ENCODE data around the gene GNS. TPM values are rescaled to one million over a fixed set of nuclear protein-coding genes. Genes with fewer than 3 reads are reported as not detected.
"Not testable (repeated sequence)": the region's sequence is repeated elsewhere in the genome, so short reads cannot be mapped to it uniquely, and the experiment has no call there.

The GNS gene
- total RNA-seq, 1 donor from 2014 or later, result 188 TPM

GRCh38 chr12:64695550-64695949 lies 63.7 kb downstream of the GNS start:
- Histone ChIP-seq H3K4me3 (no peak overlapping the region), H3K4me1 (peaks cover 22% of the 10 kb centered on the region), H3K27me3 (no peaks in the 10 kb centered on the region), H3K27ac (no peak overlapping the region), H3K36me3 (peaks cover 26% of the 10 kb centered on the region), H3K9me3 (no peaks in the 10 kb centered on the region)
- no peak for ATAC-seq
- intact Hi-C loops (cut with DNase I), result loop anchor here (5.0 kb wide), 1 partner anchor 143 kb away; no protein-coding TSS in a partner anchor
- DNase-seq, result no peak
- no peak for TF ChIP-seq CTCF (IDR thresholded peaks at IDR 0.05)

GRCh38 chr12:64694130-64695040 lies 64.8 kb downstream of the GNS start:
- H3K36me3 ChIP-seq, result peaks cover 26% of the 10 kb centered on the region
- no peak overlapping the region for H3K4me3 ChIP-seq
- ATAC-seq (no peak), DNase-seq (no peak)
- no peaks in the 10 kb centered on the region for H3K9me3 ChIP-seq
- no peaks in the 10 kb centered on the region for H3K27me3 ChIP-seq
- TF ChIP-seq CTCF (IDR thresholded peaks at IDR 0.05), result no peak
- H3K4me1 ChIP-seq, result peaks cover 22% of the 10 kb centered on the region
- H3K27ac ChIP-seq, result no peak overlapping the region
- intact Hi-C loops (cut with DNase I), result loop anchor here (5.0 kb wide), 1 partner anchor 142 kb away; no protein-coding TSS in a partner anchor

- Histone ChIP-seq H3K27ac (no peak overlapping the region), H3K27me3 (no peaks in the 10 kb centered on the region), H3K9me3 (no peaks in the 10 kb centered on the region), H3K4me1 (peaks cover 15% of the 10 kb centered on the region), H3K36me3 (peaks cover 29% of the 10 kb centered on the region), H3K4me3 (no peak overlapping the region)
- DNase-seq, result no peak
- TF ChIP-seq CTCF (IDR thresholded peaks at IDR 0.05), result no peak
- intact Hi-C loops (cut with DNase I), result no loop called here
- peak; percentile 75 for ATAC-seq
These were observed 67.2 kb downstream of the GNS start for GRCh38 chr12:64691795-64692583.

DNA sequence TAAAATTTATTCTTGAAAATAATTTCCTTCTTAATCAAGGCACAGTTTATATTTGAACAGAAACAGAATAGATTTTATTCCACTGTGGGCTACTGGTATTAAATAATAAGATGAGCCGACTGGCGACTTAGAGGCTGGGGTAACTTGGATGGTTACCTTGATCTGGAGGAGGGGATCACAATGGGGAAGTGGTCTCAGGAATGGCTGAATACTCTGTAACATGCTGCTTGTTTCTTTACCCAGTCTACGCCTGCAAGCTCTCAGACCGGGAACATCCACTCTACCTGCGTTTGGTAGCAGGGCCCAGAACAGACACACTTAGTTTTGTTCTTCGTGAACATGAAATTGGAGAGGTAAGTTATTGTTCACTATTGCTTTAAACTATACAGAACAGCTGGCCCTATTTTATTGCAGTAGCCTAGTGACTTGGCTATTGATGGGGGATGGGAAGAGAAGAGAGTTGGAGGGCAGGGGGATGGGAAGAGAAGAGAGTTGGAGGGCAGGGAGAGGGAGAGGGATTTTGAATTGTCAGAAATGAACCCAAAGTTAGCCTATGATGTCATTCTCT lies 67.9 kb downstream of the GNS start:
- intact Hi-C loops (cut with DNase I), result no loop called here
- H3K4me1 ChIP-seq, result peaks cover 12% of the 10 kb centered on the region
- H3K9me3 ChIP-seq, result no peaks in the 10 kb centered on the region
- DNase-seq (no peak), ATAC-seq (no peak)
- no peak overlapping the region for H3K27ac ChIP-seq
- peaks cover 31% of the 10 kb centered on the region for H3K36me3 ChIP-seq
- TF ChIP-seq CTCF (IDR thresholded peaks at IDR 0.05), result no peak
- H3K4me3 ChIP-seq, result no peak overlapping the region
- H3K27me3 ChIP-seq, result no peaks in the 10 kb centered on the region

DNA sequence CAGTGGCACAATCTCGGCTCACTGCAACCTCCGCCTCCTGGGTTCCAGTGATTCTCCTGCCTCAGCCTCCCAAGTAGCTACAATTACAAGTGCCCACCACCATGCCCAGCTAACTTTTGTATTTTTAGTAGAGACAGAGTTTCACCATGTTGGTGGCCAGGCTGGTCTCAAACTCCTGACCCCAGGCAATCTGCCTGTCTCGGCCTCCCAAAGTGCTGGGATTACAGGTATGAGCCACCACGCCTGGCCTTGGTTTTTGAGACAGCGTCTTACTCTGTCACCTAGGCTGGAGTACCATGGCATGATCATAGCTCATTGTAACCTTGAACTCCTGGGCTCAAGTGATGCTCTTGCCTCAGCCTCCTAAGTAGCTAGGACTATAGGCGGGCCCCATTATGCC lies 69.0 kb downstream of the GNS start:
- H3K27me3 ChIP-seq; H3K27ac ChIP-seq; ATAC-seq; DNase-seq; H3K9me3 ChIP-seq; H3K4me1 ChIP-seq; H3K4me3 ChIP-seq; intact Hi-C loops (cut with DNase I): not testable (repeated sequence)
- peaks cover 35% of the 10 kb centered on the region for H3K36me3 ChIP-seq

Measured in upper lobe of right lung (tissue), 1 donor.